ENCODE data around the gene AGA.

Gene AGA

DNA sequence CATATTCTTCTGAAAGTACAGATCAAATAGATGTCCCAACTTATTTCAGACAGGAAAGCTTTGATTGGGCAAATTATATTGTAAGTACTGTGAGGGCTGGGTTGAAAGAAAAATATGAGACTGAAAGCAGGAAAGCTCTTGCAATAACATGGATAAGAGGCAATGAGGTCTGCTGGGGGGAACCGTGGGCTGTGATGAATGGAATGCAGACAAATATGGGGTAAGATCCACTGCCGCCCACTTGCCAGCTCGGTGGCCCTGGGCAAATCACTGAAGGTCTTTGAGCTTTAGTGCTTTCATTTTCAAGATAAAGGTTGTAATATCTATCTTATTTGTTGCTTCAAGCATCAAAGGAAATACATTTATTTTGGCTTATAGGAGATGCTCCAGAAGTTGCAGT is 51.0 kb downstream of the AGA start:
- DNase-seq (ENCODE audit: extremely low read depth in 1 of 2, low read depth in 1 of 2), result no peak

DNA sequence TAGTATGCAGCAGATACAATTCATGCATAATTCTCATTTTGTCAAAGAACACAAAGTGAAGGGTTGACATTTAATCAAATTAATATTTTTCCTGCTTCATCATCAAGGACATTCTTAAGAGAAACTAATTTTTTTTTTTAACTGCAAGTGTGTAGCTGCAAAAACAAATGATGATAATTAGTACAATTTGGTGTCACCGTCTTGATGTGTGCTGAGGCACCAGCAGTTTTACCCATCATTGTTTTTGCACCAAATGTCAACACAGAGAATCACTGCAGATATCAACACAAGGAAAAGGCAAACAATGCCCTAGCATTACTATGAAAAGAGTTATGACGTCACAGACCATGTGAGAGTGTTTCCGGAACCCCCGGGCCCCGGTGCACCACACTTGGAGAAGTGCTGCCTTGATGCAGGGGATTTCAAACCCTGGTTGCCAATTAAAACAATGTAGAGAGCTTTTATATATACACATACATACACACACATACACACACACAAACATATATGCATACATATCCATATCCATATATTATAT is 55.9 kb downstream of the AGA start:
- no peak for DNase-seq (ENCODE audit: extremely low read depth in 1 of 2, low read depth in 1 of 2)

- no peak for DNase-seq (ENCODE audit: extremely low read depth in 1 of 2, low read depth in 1 of 2)
Measured at GRCh38 chr4:177385576-177386277, 56.5 kb downstream of the AGA start.

- DNase-seq (ENCODE audit: extremely low read depth in 1 of 2, low read depth in 1 of 2), result no peak
Measured at GRCh38 chr4:177384856-177385397, 57.3 kb downstream of the AGA start.

GRCh38 chr4:177381762-177382310 is 60.4 kb downstream of the AGA start:
- no peak for DNase-seq (ENCODE audit: extremely low read depth in 1 of 2, low read depth in 1 of 2)

Measured in stimulated activated CD8-positive, alpha-beta memory T cell treated with anti-CD3 and anti-CD28 coated beads, Interleukin-7, amount 100 ng/mL, for 48 hours (primary cell).